ENCODE measurements around the gene TUBA4A.
"Not testable (repeated sequence)": the region's sequence is repeated elsewhere in the genome, so short reads cannot be mapped to it uniquely, and the experiment has no call there.

Gene TUBA4A

DNA sequence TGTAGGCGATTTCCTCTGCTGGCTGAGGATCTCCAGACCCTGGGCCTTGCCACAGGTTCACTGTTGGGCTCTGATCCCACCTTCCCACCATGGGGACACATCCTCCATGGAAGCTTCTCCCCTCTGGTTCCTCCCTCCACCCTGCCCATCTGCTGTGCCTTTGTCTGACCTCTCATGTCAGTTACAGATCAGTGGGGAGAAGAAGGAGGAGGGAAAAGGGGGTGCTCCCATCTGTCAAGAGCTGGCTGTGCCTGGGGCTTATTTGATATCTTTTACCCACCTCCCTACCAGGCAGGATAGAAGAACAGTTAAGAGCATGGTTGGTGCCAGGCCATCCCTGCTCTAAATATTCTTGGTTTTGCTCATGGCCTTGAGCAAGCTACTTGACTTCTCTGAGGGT lies 13.2 kb upstream of the TUBA4A start:
- FAIRE-seq = no peak

DNA sequence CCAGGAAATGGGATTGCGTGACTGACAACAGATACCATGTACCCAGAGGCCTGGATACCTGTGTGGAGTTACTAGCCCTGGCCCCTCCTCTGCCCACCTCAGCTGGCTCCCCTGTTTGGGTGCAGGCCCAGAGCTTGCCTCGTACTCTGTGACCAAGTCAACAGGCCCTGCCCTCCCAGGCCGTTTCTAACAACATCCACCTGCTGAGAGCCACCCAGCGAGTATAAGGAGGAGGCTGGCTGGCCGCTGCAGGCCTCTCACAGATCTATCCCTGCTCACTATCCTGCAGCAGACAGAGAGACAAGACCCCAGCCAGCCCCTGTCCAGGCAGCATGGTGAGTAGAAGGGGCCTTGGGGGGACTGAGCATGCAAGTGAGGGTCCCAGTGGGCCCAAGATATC lies 12.5 kb upstream of the TUBA4A start:
- FAIRE-seq = no peak

DNA sequence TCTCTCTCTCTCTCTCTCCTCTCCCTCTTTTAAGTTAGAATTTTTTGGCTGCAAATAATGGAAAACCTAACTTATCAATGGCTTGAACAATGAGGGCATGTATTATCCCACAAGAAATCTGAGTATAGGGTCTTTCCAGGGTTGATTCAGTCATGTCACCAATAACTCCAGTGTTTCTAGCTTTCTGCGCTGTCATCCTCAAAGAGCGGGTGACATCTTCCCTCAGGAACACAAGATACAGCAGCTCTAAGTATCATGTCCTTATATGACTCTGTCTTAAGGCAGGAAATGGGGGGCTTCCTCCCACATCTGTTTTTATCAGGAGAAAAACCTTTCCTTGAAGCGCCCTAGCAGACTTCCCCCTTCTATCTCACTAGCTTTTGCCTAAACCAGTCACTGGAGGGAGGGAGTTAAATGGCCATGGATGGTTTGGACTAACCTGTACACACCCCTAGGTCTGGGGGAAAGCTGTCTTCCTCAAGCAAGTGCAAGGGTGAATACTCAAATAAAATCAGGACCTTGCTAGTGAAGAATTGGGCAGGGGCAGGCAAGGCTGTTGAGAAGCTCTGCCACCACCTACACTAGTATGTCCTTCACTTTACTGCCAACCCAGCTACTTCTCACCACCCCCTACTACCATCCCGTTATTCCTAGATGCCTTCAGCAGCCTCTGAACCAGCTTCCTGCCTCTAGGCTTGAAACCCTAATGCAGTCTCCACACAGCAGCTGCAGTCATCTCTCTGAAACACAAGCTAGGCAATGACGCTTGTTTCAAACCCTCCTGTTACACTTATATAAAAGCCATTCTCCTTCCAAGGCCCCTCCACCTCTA lies 7.5 kb upstream of the TUBA4A start:
- no peak for FAIRE-seq

DNA sequence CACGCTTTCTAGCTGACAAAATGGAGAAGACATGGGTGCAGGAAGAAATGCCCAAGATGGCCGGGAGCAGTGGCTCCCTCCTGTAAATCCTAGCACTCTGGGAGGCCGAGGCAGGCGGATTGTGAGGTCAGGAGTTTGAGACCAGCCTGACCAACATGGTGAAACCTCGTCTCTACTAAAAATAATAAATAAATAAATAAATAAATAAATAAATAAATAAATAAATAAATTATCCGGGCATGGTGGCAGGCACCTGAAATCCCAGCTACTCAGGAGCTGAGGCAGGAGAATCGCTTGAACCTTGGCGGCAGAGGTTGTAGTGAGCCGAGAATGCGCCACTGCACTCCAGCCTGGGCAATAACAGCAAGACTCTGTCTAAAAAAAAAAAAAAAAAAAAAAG lies 5.2 kb upstream of the TUBA4A start:
- not testable (repeated sequence) for FAIRE-seq

DNA sequence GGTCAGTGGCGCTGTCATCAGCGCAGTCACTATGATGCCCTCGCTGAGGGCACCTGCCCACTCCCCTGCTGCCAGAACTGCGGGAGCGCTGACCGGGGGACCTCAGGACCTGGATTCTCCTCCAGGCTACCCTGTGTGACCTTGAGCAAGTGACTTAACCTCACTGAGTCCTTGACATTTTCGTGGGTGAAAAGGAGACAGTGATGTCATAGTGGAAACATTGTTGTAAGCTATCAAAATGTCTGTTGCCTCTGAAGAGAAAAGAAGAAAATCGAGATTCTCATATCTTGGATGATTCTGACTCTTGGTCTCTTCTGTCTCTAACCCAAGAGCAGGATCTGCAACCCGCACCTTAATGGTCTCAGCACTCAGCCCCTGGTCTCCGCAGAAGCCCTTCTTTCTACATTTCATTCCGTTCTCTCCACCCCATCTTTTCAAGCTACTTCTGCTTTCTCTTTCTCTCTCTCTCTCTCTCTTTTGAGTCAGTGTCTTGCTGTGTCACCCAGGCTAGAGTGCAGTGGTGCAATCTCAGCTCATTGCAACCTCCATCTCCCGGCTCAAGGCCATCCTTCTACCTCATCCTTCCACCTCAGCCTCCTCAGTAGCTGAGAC lies 978 bp upstream of the TUBA4A start:
- FAIRE-seq = no peak

DNA sequence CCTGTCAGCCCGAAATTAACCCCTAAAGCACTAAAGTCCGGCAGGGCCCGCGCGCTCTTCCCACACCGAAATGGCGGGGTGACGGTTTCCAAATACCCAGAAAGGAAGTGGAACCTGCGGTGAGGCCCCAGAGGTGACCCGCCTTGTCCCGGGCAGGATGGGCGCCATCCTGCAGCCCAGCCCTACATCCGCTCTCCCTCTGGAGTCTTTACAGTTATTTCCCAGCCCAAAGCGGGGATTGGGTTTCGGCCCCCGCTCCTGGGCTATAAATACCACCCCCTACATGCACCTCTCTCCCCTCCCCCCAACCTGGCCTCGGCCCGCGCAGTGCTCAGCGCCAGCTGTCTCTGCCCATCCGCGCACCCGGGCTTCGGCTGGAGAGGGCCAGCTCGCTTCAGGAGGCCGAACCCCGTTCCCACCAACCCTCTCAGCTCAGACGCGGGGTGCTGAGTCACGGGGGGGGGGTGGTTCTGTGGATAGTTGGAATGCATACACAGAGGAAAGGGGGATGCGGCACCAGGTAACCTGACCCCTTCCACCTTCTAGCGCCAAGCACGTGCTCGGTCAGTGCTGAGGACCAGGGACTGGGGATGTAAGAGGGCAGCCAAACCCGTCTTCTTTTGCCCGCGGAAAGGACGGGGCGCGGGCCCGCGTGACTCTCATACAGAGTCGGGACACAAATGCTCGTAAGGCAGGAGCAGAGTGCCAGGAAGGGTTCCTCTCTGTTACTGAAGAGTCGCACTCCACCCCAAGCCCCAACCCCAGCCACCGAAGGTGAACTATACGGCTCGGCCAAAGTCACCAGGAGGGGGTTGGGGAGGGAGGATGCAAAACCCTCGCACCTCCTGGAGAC lies 592 bp downstream of the TUBA4A start, which contains the start of gene TUBA4B:
Gene TUBA4B, plus strand, starts transcription at position 344 of the 853 bp plus-strand sequence. Its CDS starts 165 bp downstream, at position 509.
- no peak for FAIRE-seq

DNA sequence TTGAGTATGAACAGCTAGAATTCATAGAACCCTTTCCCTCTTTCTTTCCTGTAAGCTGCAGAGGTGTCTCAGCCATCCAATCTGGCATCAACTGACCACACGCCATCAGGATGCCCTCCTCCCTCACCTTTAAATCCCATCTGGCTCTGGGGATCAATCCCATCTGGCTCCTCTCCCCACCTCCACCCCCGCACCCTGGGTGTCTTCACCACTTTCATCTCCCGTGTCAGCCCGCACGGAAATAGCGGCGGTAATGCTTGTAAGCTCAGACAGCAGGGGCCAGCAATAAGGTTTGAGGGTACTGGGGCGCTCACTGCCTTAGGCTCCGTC lies 1.2 kb downstream of the TUBA4A start:
- FAIRE-seq = no peak

DNA sequence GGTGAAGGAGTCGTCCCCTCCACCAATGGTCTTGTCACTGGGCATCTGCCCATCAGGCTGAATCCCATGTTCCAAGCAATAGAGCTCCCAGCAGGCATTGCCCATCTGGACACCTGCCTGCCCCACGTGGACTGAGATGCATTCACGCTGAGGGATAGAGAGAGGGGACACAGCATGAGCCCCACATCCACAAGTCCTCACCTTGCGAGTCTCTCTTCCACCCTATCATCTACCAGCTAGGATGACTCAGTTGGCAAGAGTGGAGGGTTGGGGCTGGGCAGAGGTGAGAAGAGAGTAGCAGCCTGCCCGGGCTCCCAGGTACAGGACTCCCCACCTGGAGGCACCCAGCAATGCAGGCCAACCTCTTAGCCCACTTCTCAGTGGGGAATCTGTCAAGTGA lies 1.6 kb downstream of the TUBA4A start:
- no peak for FAIRE-seq

DNA sequence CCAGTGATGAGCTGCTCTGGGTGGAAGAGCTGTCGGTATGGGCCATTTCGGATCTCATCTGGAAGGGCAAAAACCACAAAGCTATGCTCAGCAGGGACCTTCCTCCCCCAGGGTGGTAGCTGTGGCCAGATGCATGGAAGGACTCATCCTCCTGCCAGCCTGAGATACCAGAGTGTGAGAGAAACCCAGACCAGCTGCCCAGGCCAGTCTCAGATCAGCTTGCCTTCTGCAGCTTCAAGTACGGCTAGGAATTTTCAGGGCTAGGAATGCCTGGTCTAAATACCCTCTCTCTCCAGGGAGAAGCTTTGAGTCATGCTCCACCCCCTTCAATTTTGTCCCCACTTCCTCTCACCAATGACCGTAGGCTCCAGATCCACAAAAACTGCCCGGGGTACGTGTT lies 2.1 kb downstream of the TUBA4A start:
- no peak for FAIRE-seq

DNA sequence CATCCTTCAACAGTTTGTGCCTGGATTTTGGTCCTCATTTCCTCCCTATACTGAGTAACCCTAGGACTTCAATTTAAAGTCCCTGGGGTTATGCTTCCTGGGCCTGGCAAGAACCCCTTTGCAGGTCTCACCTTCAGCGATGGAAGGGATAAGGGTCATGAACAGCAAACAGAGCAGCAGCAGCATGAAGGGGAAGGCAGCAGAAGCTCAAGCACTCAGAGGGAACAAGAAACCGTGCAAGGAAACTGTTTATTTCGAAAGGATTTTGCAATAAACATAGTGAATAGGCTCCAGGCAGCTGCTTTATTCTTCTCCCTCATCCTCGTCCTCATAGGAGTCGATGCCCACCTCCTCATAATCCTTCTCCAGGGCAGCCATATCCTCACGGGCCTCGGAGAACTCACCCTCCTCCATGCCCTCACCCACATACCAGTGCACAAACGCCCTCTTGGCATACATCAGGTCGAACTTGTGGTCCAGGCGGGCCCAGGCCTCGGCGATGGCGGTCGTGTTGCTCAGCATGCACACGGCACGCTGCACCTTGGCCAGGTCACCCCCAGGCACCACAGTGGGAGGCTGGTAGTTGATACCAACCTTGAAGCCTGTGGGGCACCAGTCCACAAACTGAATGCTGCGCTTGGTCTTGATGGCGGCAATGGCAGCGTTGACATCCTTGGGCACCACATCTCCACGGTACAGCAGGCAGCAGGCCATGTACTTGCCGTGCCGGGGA lies 3.5 kb downstream of the TUBA4A start:
- FAIRE-seq = no peak

DNA sequence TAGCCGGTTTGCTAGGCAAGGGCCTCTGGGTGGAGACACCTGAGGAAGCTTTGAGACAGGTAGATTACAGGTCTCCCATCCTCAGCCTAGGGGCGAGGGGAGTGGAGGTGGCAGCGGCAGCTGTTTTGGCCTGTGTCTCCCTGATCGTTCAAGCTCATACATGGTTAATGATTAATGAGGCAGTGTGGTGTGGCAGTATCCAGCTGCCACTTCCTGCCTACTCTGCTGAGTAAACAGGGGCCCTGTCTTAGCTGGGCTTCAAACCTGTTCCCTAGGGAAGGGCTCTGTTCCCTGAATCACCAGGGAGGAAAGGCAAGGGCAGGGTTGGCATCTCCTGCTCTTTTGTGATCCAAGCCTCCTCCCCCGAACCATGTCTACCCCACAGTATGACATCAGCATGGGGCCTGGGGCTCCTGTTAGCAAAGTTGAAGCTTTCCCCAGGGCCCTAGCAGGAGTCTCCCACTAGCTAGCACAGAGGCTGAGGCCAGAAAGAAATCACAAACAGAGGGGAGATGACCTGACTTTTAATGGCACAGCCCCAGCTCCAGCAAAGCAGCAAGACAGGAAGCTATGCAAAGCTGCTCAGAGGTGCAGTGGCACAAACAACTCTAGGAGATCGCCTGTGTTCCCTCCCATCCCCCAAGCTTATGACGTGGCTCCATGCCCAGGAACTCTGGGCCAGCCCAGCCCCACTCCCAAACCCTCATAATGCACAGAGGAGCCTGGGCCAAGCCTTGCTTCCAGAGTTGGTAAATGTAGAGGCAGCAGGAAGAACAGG lies 4.3 kb downstream of the TUBA4A start:
- no peak for FAIRE-seq

DNA sequence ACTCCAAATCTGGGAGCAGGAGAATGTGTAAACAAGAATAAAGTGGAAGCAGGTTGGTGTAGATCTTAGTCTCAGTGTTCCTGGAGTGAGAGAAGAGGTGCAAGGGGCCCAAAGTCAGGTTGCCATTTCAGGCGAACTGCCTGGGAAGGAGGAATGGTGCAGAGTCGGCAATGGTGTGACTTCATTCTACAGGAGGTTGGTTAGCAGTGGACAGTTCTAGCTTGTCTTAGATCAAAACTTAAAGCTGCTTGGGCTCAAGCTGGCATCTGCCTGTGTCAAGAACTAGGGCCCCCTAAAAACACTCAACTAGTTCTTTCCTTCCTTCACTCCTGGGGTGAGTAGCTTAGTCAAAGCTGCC lies 4.9 kb downstream of the TUBA4A start:
- FAIRE-seq = no peak

DNA sequence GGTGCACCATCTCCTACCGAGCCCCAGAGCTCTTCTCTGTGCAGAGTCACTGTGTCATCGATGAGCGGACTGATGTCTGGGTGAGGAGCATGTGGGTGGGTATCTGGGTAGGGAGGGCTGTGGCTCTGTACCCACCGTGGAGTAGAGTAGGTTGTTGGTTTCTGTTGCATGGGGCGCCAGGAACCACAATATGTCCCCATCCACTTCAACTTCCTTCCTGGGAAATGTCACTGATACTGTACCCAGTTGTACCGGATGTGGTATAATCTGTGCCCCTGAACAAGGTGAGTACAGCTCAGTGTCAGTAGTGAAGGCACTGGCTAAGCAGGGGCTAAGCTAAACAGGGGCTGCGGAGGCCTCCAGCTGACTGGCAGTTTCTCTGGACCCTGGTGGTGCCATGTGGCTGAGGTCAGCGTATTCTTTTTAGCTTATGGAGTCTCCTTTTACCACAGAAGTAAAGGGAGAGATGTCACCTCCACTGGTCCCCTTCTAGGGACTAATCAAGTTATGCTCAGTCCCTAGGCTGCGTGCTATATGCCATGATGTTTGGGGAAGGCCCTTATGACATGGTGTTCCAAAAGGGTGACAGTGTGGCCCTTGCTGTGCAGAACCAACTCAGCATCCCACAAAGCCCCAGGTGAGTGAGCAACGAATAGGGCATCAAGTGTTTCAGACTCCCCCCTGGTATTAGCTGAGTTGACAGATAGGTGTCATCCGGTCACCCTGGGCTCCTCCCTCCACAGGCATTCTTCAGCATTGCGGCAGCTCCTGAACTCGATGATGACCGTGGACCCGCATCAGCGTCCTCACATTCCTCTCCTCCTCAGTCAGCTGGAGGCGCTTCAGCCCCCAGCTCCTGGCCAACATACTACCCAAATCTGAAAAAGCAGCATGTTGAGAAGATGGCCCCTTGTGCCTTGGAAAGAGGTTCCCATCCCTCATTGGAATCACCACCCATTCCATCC lies 5.8 kb downstream of the TUBA4A start:
- FAIRE-seq = no peak

DNA sequence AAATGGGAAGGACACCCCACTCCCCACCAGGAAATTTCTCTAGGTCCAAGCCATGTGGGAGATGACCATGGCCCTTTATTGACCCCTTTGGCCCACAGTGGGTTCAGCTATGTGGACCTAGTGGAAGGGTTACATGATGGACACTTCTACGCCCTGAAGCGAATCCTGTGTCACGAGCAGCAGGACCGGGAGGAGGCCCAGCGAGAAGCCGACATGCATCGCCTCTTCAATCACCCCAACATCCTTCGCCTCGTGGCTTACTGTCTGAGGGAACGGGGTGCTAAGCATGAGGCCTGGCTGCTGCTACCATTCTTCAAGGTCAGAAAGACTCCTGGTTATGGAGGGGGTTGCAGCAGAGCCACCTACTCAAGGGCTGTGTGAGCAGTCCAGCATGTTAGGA lies 7.2 kb downstream of the TUBA4A start:
- no peak for FAIRE-seq

DNA sequence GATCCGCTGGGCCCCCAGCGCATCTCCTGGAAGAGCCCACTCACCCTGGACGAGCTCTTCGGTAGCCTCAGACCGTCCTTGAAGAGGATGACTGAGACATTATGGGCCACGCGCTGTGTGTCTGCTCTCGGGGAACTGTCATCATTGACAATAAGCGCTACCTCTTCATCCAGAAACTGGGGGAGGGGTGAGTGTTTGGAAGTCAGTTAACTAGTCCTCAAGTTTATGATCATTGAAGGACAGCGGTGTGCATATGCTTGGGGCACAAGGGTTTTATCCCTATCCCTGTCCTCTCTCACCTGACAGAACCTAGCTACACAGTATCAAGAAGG lies 7.9 kb downstream of the TUBA4A start:
- FAIRE-seq = no peak

DNA sequence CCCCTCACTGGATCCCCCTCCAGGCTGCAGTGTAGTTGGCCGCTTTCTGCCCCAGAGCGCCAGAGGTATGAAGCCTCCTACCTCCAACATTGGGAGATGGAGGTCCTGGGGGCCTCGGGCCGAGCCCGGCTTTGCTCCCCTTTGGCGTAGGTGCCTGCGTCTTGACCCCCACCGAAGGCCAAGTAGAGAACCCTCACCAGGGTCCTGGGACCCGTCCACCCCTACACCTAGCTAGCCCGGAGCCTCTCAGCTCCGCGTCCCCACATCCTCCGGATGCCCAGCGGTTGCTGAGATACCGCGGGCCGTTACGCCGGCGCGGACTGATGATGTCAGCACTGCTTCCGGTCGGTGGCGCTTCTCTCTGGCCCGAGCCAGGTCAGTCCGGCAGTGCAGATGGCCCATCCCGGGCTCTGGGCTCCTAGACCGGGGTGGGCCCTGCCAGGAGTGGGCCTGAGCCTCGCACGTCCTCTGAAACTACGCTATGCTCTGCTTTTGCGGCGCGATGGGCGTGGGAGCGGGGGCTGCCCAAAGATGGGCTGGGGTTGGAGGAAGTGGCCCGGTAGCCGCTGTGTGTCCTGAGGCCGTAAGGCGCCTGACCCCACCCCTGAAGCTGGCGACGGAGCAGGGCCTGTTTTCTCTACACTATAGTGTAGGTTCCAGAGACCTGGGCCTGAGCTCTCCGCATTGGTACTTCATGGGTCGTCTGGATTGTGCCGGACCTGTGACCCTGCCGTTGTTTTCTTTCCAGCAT lies 8.4 kb downstream of the TUBA4A start, which contains the start of the genes GLB1L and STK16:
Gene GLB1L, minus strand, starts transcription at position 297 of the 751 bp plus-strand sequence. CDS start 1,871 bp downstream, outside the sequence.
Gene STK16, plus strand, starts transcription at position 332 of the 751 bp plus-strand sequence. CDS start 521 bp downstream, outside the sequence.
- no peak for FAIRE-seq

DNA sequence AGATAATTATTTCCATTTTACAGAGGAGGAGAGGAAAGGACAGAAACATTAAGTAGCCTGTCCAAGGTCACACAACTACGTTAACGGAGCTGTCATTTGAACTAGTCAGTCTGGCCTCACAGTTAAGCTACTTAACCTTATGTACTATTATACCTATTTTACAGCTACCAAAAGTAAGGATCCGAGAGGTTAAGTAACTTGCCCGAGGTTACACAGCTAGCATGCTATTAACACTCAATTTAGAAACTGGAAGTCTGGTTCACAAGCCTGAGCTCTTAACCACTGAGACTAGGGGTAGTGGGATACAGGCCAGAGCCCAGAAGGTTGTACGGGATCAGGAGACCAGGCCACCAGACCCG lies 8.9 kb downstream of the TUBA4A start:
- no peak for FAIRE-seq

DNA sequence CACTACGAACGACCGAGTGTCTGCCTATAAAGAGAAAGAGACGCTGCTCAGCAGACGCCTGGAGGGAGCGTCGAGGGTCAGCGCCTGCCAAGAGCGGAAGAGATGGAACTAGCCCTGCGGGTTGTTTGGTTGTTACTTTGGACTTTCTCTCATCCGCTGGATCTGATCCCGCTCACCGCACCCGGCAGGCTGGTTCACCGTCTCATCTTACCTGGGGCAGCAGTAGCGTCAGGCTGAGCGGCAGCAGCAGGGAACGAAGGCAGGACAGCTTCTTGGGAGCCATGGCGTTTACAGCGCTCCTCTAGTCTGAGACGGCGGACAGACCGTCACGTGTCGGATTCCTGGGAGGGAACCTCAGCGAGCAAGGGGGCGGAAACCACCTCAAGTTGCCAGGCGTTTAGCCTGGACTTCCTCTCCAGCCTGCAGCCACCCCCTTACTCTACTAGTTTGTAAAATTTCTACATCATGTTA lies 10.4 kb downstream of the TUBA4A start:
- FAIRE-seq = no peak

DNA sequence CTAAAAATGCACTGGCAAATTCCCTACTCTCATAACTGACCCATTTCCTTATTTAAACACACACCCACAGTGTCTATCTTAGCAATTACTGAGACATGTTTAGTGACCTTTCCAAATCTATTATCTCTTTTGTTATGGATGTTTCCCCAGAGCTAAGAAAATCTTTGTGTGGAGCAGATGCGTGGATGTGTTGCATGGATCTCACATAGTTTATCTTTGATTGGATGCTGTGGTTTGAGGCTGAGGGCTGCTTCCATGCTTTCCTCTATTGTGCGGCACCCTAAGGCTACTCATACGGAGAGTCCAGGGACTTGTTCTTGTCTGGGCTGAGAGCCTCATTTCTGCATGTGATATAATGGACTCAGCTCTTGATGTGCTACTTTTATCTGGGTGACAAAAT lies 19.4 kb downstream of the TUBA4A start:
- FAIRE-seq = no peak

DNA sequence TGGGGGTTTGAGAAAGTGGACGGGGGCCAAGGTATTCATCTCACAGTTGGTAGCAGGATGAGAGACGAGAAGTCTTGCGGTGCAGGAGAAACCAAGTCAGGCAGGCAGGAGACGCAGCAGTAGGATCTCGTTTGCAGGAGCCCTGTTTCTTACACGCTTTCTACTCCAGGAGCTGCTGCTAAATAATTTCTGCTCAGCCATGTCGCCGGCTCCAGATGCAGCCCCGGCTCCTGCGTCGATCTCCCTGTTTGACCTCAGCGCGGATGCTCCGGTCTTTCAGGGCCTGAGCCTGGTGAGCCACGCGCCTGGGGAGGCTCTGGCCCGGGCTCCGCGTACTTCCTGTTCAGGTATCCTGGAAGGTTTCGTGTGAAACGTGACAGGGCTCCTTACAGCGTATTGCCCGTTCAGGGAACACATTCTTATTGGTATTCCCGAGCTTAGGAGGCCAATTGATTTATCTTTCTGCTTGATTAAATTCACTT lies 23.6 kb downstream of the TUBA4A start:
- no peak for FAIRE-seq
